ENCODE results near the gene FERMT3. TPM values are rescaled to one million over a fixed set of nuclear protein-coding genes. Genes with fewer than 3 reads are reported as not detected.

Gene FERMT3
- total RNA-seq, 5 donors from 2014 or later (not counting 1 experiment from before 2014, with no cell fraction given): 115 to 184 (median 161) TPM

- H3K27me3 Mint-ChIP-seq: no peaks in the 10 kb centered on the region
- no peaks in the 10 kb centered on the region for H3K27me3 ChIP-seq (replicated peaks in 1 of 2; ENCODE audit: control insufficient read depth in 2 of 2, extremely low read depth in 1 of 2, insufficient read depth in 2 of 2, low read length in 1 of 2)
- peaks cover 25 to 50% of the 10 kb centered on the region in 2 donors for H3K36me3 ChIP-seq (ENCODE audit: control insufficient read depth in 2 of 2, extremely low read depth in 1 of 2, insufficient read depth in 1 of 2, low read length in 1 of 2)
- ChIA-PET CTCF (interaction anchor here (0.6 kb wide), 2 partner anchors 100 to 148 kb away, joined by 4 to 5 read pairs; no protein-coding TSS in a partner anchor), POLR2A (interaction anchor here in 1 of 2 donors (0.6 kb wide), 2 partner anchors 8 to 12 kb away, joined by 3 to 6 read pairs; no protein-coding TSS in a partner anchor)
- no peak overlapping the region for H3K4me3 Mint-ChIP-seq
- no peak overlapping the region for H3K27ac ChIP-seq (ENCODE audit: low read length)
- WGBS (ENCODE audit: insufficient coverage): 90% methylated on average over 23 of the region's 30 CpGs
- H3K4me1 ChIP-seq (ENCODE audit: control insufficient read depth in 1 of 2, extremely low read depth in 1 of 2, insufficient read depth in 2 of 2, low read length in 2 of 2): peaks cover 3 to 37% of the 10 kb centered on the region in 2 experiments
- no peak for DNase-seq
- peaks cover 21 to 43% (median 42%) of the 10 kb centered on the region in 3 donors for H3K4me1 Mint-ChIP-seq
- peaks cover 17% of the 10 kb centered on the region for H3K36me3 Mint-ChIP-seq
- H3K4me3 ChIP-seq (ENCODE audit: control insufficient read depth in 1 of 2, extremely low read depth in 1 of 2, low read length in 1 of 2): no peak overlapping the region
- H3K9me3 Mint-ChIP-seq: no peaks in the 10 kb centered on the region
- no peaks in the 10 kb centered on the region for H3K9me3 ChIP-seq
- no peak for ATAC-seq (replicated peaks in 1 of 4)
- no peak overlapping the region for H3K27ac Mint-ChIP-seq
These were observed 4.8 kb downstream of the FERMT3 start for GRCh38 chr11:64211181-64211872.

- Histone ChIP-seq H3K27ac (ENCODE audit: low read length) (no peak overlapping the region), H3K4me3 (ENCODE audit: control insufficient read depth in 1 of 2, extremely low read depth in 1 of 2, low read length in 1 of 2) (no peak overlapping the region), H3K4me1 (ENCODE audit: control insufficient read depth in 1 of 2, extremely low read depth in 1 of 2, insufficient read depth in 2 of 2, low read length in 2 of 2) (peaks cover 0 to 15% of the 10 kb centered on the region in 2 experiments), H3K36me3 (ENCODE audit: control insufficient read depth in 2 of 2, extremely low read depth in 1 of 2, insufficient read depth in 1 of 2, low read length in 1 of 2) (peaks cover 17 to 59% of the 10 kb centered on the region in 2 donors), H3K27me3 (replicated peaks in 1 of 2; ENCODE audit: control insufficient read depth in 2 of 2, extremely low read depth in 1 of 2, insufficient read depth in 2 of 2, low read length in 1 of 2) (no peaks in the 10 kb centered on the region), H3K9me3 (no peaks in the 10 kb centered on the region)
- no peaks in the 10 kb centered on the region for H3K9me3 Mint-ChIP-seq
- DNase-seq (peak in 1 of 35 experiments; percentile 28), ATAC-seq (replicated peaks in 1 of 4) (peak in 3 of 4 experiments; percentile 41 to 50 (median 43))
- POLR2A ChIA-PET: interaction anchor here in 1 of 2 donors (0.6 kb wide), 1 partner anchor 1349 kb away, joined by 7 read pairs; no protein-coding TSS in a partner anchor
- peak overlapping the region in 1 of 2 donors; percentile 34 for H3K27ac Mint-ChIP-seq
- peaks cover 26% of the 10 kb centered on the region for H3K36me3 Mint-ChIP-seq
- CTCF ChIA-PET: interaction anchor here in 1 of 2 donors (0.9 to 1.6 kb wide), 3 partner anchors 10 to 68 kb away, joined by 4 to 5 read pairs (median 4); partner anchors contain the start of genes BAD and FERMT3
- 84% methylated on average over 4 of the region's 6 CpGs for WGBS (ENCODE audit: insufficient coverage)
- H3K4me3 Mint-ChIP-seq: no peak overlapping the region
- no peaks in the 10 kb centered on the region for H3K27me3 Mint-ChIP-seq
- H3K4me1 Mint-ChIP-seq: peaks cover 3 to 17% (median 16%) of the 10 kb centered on the region in 3 donors
These were observed 10.4 kb downstream of the FERMT3 start for GRCh38 chr11:64216879-64217278.

- ChIA-PET POLR2A (interaction anchor here (0.5 kb wide), 2 partner anchors 8 to 11 kb away, joined by 4 to 6 read pairs; no protein-coding TSS in a partner anchor), CTCF (no interaction called here)
- no peak for DNase-seq
- Histone ChIP-seq H3K4me1 (ENCODE audit: control insufficient read depth in 1 of 2, extremely low read depth in 1 of 2, insufficient read depth in 2 of 2, low read length in 2 of 2) (peaks cover 0 to 14% of the 10 kb centered on the region in 2 experiments), H3K27me3 (replicated peaks in 1 of 2; ENCODE audit: control insufficient read depth in 2 of 2, extremely low read depth in 1 of 2, insufficient read depth in 2 of 2, low read length in 1 of 2) (no peaks in the 10 kb centered on the region), H3K36me3 (ENCODE audit: control insufficient read depth in 2 of 2, extremely low read depth in 1 of 2, insufficient read depth in 1 of 2, low read length in 1 of 2) (peaks cover 17 to 66% of the 10 kb centered on the region in 2 donors), H3K27ac (ENCODE audit: low read length) (no peak overlapping the region), H3K9me3 (no peaks in the 10 kb centered on the region), H3K4me3 (ENCODE audit: control insufficient read depth in 1 of 2, extremely low read depth in 1 of 2, low read length in 1 of 2) (no peak overlapping the region)
- 93% methylated on average over 4 of the region's 11 CpGs for WGBS (ENCODE audit: insufficient coverage)
- Mint-ChIP-seq H3K4me1 (peaks cover 0 to 9% (median 3%) of the 10 kb centered on the region in 3 donors), H3K27ac (peak overlapping the region; percentile 29 to 70), H3K36me3 (peaks cover 17% of the 10 kb centered on the region), H3K27me3 (no peaks in the 10 kb centered on the region), H3K9me3 (no peaks in the 10 kb centered on the region), H3K4me3 (no peak overlapping the region)
- ATAC-seq (replicated peaks in 1 of 4): no peak
These were observed 12.3 kb downstream of the FERMT3 start for GRCh38 chr11:64218628-64219353.

GRCh38 chr11:64219354-64219684 is 12.8 kb downstream of the FERMT3 start:
- peak overlapping the region in 1 of 2 donors; percentile 11 for H3K27ac Mint-ChIP-seq
- Histone ChIP-seq H3K4me1 (ENCODE audit: control insufficient read depth in 1 of 2, extremely low read depth in 1 of 2, insufficient read depth in 2 of 2, low read length in 2 of 2) (peaks cover 0 to 18% of the 10 kb centered on the region in 2 experiments), H3K36me3 (ENCODE audit: control insufficient read depth in 2 of 2, extremely low read depth in 1 of 2, insufficient read depth in 1 of 2, low read length in 1 of 2) (peaks cover 13 to 66% of the 10 kb centered on the region in 2 donors), H3K9me3 (no peaks in the 10 kb centered on the region), H3K27ac (ENCODE audit: low read length) (no peak overlapping the region), H3K27me3 (replicated peaks in 1 of 2; ENCODE audit: control insufficient read depth in 2 of 2, extremely low read depth in 1 of 2, insufficient read depth in 2 of 2, low read length in 1 of 2) (no peaks in the 10 kb centered on the region), H3K4me3 (ENCODE audit: control insufficient read depth in 1 of 2, extremely low read depth in 1 of 2, low read length in 1 of 2) (no peak overlapping the region)
- H3K4me3 Mint-ChIP-seq: no peak overlapping the region
- ATAC-seq (replicated peaks in 1 of 4) (no peak), DNase-seq (no peak)
- peaks cover 15% of the 10 kb centered on the region for H3K36me3 Mint-ChIP-seq
- H3K27me3 Mint-ChIP-seq: no peaks in the 10 kb centered on the region
- H3K9me3 Mint-ChIP-seq: no peaks in the 10 kb centered on the region
- peaks cover 0 to 11% (median 0%) of the 10 kb centered on the region in 3 donors for H3K4me1 Mint-ChIP-seq
- POLR2A ChIA-PET: no interaction called here
- 100% methylated on average over 1 of the region's 7 CpGs for WGBS (ENCODE audit: insufficient coverage)
- CTCF ChIA-PET: no interaction called here

GRCh38 chr11:64219755-64220154 is 13.2 kb downstream of the FERMT3 start:
- peaks cover 15% of the 10 kb centered on the region for H3K36me3 Mint-ChIP-seq
- no peak overlapping the region for H3K27ac ChIP-seq (ENCODE audit: low read length)
- DNase-seq (no peak), ATAC-seq (replicated peaks in 1 of 4) (no peak)
- no peaks in the 10 kb centered on the region for H3K9me3 ChIP-seq
- H3K27me3 ChIP-seq (replicated peaks in 1 of 2; ENCODE audit: control insufficient read depth in 2 of 2, extremely low read depth in 1 of 2, insufficient read depth in 2 of 2, low read length in 1 of 2): no peaks in the 10 kb centered on the region
- peaks cover 0 to 12% (median under 1%) of the 10 kb centered on the region in 3 donors for H3K4me1 Mint-ChIP-seq
- H3K27me3 Mint-ChIP-seq: no peaks in the 10 kb centered on the region
- peaks cover 13 to 66% of the 10 kb centered on the region in 2 donors for H3K36me3 ChIP-seq (ENCODE audit: control insufficient read depth in 2 of 2, extremely low read depth in 1 of 2, insufficient read depth in 1 of 2, low read length in 1 of 2)
- H3K4me3 Mint-ChIP-seq: no peak overlapping the region
- H3K9me3 Mint-ChIP-seq: no peaks in the 10 kb centered on the region
- WGBS (ENCODE audit: insufficient coverage): 100% methylated on average over 2 of the region's 10 CpGs
- peak overlapping the region in 1 of 2 donors; percentile 11 for H3K27ac Mint-ChIP-seq
- ChIA-PET CTCF (no interaction called here), POLR2A (no interaction called here)
- H3K4me3 ChIP-seq (ENCODE audit: control insufficient read depth in 1 of 2, extremely low read depth in 1 of 2, low read length in 1 of 2): no peak overlapping the region
- peaks cover 0 to 23% of the 10 kb centered on the region in 2 experiments for H3K4me1 ChIP-seq (ENCODE audit: control insufficient read depth in 1 of 2, extremely low read depth in 1 of 2, insufficient read depth in 2 of 2, low read length in 2 of 2)

GRCh38 chr11:64220271-64220670 is 13.8 kb downstream of the FERMT3 start:
- H3K4me3 Mint-ChIP-seq: no peak overlapping the region
- no peak for DNase-seq
- H3K27me3 Mint-ChIP-seq: no peaks in the 10 kb centered on the region
- no peak overlapping the region for H3K27ac ChIP-seq (ENCODE audit: low read length)
- peaks cover 0 to 28% of the 10 kb centered on the region in 2 experiments for H3K4me1 ChIP-seq (ENCODE audit: control insufficient read depth in 1 of 2, extremely low read depth in 1 of 2, insufficient read depth in 2 of 2, low read length in 2 of 2)
- H3K4me3 ChIP-seq (ENCODE audit: control insufficient read depth in 1 of 2, extremely low read depth in 1 of 2, low read length in 1 of 2): no peak overlapping the region
- 96% methylated on average over 17 of the region's 17 CpGs for WGBS (ENCODE audit: insufficient coverage)
- ATAC-seq (replicated peaks in 1 of 4): no peak
- no peaks in the 10 kb centered on the region for H3K27me3 ChIP-seq (replicated peaks in 1 of 2; ENCODE audit: control insufficient read depth in 2 of 2, extremely low read depth in 1 of 2, insufficient read depth in 2 of 2, low read length in 1 of 2)
- peaks cover 13 to 62% of the 10 kb centered on the region in 2 donors for H3K36me3 ChIP-seq (ENCODE audit: control insufficient read depth in 2 of 2, extremely low read depth in 1 of 2, insufficient read depth in 1 of 2, low read length in 1 of 2)
- peaks cover 10% of the 10 kb centered on the region for H3K36me3 Mint-ChIP-seq
- CTCF ChIA-PET: no interaction called here
- H3K4me1 Mint-ChIP-seq: peaks cover 4 to 15% (median 6%) of the 10 kb centered on the region in 3 donors
- POLR2A ChIA-PET: interaction anchor here in 1 of 2 donors (0.6 kb wide), 1 partner anchor 63 kb away, joined by 3 read pairs; no protein-coding TSS in a partner anchor
- no peak overlapping the region for H3K27ac Mint-ChIP-seq
- H3K9me3 Mint-ChIP-seq: no peaks in the 10 kb centered on the region
- no peaks in the 10 kb centered on the region for H3K9me3 ChIP-seq

All from T-cell (primary cell).